Measurements from ENCODE around the gene PTGFR. TPM values are rescaled to one million over a fixed set of nuclear protein-coding genes. Genes with fewer than 3 reads are reported as not detected.

The PTGFR gene
- total and polyA plus RNA-seq, 2 donors = 9.2 to 28.7 TPM

DNA sequence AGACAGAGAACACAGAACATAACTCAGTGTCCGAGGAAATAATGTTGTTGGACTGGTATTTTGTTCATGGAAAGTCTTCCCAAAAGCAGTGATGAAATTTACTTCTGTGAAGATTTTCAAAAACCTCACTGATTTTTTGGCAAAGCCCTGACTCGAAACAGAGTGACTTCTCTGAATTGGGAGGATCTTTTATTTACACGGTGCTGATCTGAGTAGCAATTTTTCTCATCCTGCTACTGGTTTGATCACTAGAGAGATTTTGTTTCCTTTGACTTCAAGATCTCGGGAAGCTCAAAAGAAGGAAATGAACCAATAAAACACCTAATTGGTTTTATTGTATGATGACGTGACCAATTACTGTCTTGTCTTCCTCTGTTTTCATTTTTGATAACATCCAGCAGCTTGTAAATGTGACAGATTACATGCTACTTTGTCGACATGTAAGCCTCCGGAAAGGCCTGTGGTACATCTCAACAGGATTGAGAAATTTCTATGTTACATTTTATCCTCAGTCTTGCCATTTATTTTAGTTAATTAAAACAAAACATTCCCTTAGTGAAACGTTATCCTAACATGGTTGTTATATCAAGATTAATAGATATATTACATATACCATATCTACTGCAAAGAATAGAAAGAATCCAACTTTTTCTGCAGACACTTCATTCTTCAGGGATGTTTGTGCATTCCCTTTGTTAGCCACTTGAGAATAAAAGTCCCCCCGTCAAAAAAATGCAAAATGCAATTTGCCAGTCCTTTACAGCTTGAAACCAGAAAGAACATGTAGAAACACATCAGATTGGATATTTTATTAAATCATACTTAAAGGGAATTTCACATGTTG lies 86.7 kb downstream of the PTGFR start:
- 53% methylated on average over 9 of the region's 9 CpGs for WGBS
- no peak overlapping the region for H3K4me3 ChIP-seq (ENCODE audit: low read depth, low read length)
- DNase-seq (ENCODE audit: extremely low spot score) = no peak
- no peak overlapping the region for H3K27ac ChIP-seq (ENCODE audit: low read depth)
- H3K36me3 ChIP-seq (ENCODE audit: insufficient read depth) = no peaks in the 10 kb centered on the region
- no peaks in the 10 kb centered on the region for H3K4me1 ChIP-seq (ENCODE audit: insufficient read depth)

DNA sequence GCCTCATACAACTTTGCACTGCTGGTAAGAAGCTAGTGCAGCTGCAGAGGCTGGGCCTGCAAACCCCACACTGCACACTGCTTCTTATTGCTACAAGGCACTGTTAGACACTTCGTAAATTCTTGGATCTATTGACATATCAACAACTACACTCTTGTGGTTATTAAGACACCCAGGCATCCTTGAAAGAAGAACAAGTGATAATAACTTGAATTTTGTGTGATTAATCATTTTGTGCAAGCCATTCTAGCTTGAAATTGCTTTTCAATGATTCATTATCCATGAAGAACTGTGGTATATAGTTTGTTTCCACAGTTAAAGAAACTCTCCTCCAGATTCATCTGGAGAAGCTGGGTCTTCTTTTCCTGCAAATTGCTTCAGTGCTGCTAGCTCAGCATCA lies 95.8 kb downstream of the PTGFR start:
- DNase-seq (ENCODE audit: extremely low spot score) = no peak
- no peaks in the 10 kb centered on the region for H3K36me3 ChIP-seq (ENCODE audit: insufficient read depth)
- no peak overlapping the region for H3K4me3 ChIP-seq (ENCODE audit: low read depth, low read length)
- 78% methylated on average over 1 of the region's 1 CpG for WGBS
- no peaks in the 10 kb centered on the region for H3K4me1 ChIP-seq (ENCODE audit: insufficient read depth)
- H3K27ac ChIP-seq (ENCODE audit: low read depth) = no peak overlapping the region

DNA sequence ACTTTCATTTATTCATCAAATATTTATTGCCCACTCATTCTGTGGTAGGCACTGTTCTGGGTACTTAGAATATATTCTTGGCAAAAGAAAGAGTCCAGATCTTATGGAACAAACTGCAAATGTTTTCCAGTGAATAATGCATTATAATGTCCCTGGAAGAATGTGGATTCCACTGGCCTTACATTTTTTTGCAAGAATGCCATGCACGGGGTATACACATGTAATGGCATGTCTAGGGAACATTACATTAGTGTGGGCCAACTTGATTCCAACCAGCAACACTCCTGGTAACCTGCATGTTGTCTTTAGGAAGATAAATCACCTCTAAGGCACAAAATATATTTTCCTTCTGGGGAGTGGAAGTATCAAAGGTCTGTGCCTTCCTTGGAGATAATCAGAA lies 96.4 kb downstream of the PTGFR start:
- DNase-seq (ENCODE audit: extremely low spot score) = no peak
- H3K4me1 ChIP-seq (ENCODE audit: insufficient read depth) = no peaks in the 10 kb centered on the region
- H3K27ac ChIP-seq (ENCODE audit: low read depth) = no peak overlapping the region
- no peaks in the 10 kb centered on the region for H3K36me3 ChIP-seq (ENCODE audit: insufficient read depth)
- H3K4me3 ChIP-seq (ENCODE audit: low read depth, low read length) = no peak overlapping the region
- 85% methylated on average over 1 of the region's 1 CpG for WGBS

Other genes with a start within 250 kb of the PTGFR start
- 40.6 TPM for gene IFI44L, start 129.5 kb downstream of the PTGFR start, total RNA-seq
- gene IFI44L, start 129.5 kb downstream of the PTGFR start, polyA plus RNA-seq = 10.5 TPM
- gene IFI44, start 158.9 kb downstream of the PTGFR start, total RNA-seq = 49.8 TPM
- gene IFI44, start 158.9 kb downstream of the PTGFR start, polyA plus RNA-seq = 20.4 TPM

All from urinary bladder (tissue), 4 donors.